Measurements from ENCODE around the gene OXER1.

Gene OXER1

DNA sequence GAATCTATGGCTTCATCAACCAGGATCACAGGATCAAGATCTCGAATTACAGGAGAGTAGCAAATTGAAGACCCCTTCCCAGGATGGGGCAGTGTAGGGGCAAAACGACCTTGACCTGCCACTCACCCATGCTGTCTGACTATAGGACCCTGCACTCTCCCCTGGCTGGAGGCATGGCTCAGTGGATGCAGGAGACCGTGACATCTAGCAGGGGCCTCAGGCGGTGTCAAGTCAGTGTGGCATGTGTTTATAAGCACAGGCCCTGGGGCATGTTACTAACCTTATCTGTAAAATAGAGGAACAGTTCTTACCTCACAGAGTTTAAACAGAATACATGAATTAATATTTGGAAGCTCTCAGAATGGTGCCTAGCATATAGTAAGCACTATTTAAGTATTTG is 24.9 kb upstream of the OXER1 start:
- H3K9me3 Mint-ChIP-seq: no peaks in the 10 kb centered on the region
- no peak overlapping the region for H3K27ac Mint-ChIP-seq
- no peak for ATAC-seq (ENCODE audit: low read depth)
- H3K36me3 Mint-ChIP-seq: no peaks in the 10 kb centered on the region
- no peak overlapping the region for H3K4me3 Mint-ChIP-seq
- H3K27me3 Mint-ChIP-seq: no peaks in the 10 kb centered on the region
- H3K4me1 Mint-ChIP-seq: peaks cover 20% of the 10 kb centered on the region
- DNase-seq (ENCODE audit: low spot score in 2 of 2): no peak

DNA sequence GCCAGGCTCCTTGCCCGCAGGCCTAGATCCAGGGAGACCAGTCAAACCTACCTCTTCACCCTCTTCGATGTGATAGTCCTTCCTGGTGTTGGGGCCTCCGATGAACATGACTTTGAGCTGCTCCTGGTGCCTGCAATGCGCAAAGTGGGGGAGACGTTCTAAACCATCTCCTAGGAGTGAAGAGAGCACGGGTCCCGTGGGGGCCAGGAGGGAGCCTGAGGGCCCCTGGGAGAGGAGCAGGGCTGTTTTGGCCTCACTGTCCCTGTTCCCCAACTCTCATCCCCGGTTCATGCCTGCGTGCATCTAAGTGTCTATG is 24.5 kb upstream of the OXER1 start:
- H3K27ac Mint-ChIP-seq: no peak overlapping the region
- ATAC-seq (ENCODE audit: low read depth) (no peak), DNase-seq (ENCODE audit: low spot score in 2 of 2) (no peak)
- H3K4me3 Mint-ChIP-seq: no peak overlapping the region
- no peaks in the 10 kb centered on the region for H3K36me3 Mint-ChIP-seq
- H3K4me1 Mint-ChIP-seq: peaks cover 15% of the 10 kb centered on the region
- no peaks in the 10 kb centered on the region for H3K27me3 Mint-ChIP-seq
- H3K9me3 Mint-ChIP-seq: no peaks in the 10 kb centered on the region

DNA sequence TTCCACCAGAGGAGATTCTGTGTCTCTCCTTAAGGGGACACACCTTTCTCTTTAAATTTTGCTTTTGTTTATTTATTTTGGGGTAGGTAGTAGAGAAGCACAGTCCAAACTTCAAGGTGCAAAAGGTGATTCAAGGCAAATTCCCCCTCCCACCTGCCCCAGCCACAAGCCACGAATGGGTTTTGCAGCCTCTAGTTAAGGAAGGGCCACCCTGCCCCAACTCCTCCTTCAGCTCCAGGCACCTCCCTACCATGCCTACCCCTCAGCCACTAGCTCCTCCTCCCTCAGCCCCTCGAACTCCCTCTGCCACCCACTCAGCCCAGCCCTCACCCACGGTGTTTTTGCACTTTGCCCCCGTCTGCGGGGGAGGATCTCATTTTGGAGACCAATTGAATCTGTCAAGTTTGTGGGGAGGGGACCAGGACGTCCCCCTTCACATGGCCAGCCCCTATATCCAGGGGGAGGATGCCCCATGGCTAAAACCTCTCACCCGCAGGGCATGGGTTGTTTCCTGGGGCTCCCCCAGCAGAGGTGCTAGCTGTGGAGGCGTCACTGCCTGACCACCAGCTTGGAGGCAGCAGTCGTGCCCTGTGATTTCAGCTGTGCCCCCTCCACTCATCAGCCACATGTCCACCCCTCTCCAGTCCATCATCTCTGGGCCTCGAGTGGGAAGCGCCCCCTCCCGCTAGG is 24.0 kb upstream of the OXER1 start:
- no peak for ATAC-seq (ENCODE audit: low read depth)

DNA sequence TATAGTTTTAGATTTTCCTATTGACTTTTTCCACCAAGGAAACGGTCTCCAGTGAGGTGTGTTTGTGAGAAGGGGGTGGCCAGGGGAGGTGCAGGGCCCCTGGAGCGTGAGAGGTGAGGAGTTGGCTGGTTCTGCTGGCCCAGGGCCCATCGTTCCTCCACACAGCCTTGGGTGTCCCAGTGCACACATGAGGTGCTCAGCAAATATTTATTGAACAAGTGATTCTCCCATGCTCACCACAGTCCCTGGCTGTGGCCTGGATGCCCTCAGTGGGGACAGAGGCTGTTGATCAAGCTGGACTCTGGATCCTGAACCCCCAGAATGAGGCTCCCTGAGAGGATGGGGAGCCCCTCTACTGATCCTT is 23.5 kb upstream of the OXER1 start:
- H3K27me3 Mint-ChIP-seq: no peaks in the 10 kb centered on the region
- DNase-seq (ENCODE audit: low spot score in 2 of 2) (no peak), ATAC-seq (ENCODE audit: low read depth) (no peak)
- H3K4me3 Mint-ChIP-seq: no peak overlapping the region
- H3K36me3 Mint-ChIP-seq: peaks cover 3% of the 10 kb centered on the region
- H3K9me3 Mint-ChIP-seq: no peaks in the 10 kb centered on the region
- no peak overlapping the region for H3K27ac Mint-ChIP-seq
- peaks cover 12% of the 10 kb centered on the region for H3K4me1 Mint-ChIP-seq

More for the DNA sequence above, 24.0 kb upstream of the OXER1 start:
- Mint-ChIP-seq H3K4me1 (peaks cover 12% of the 10 kb centered on the region), H3K27me3 (no peaks in the 10 kb centered on the region), H3K9me3 (no peaks in the 10 kb centered on the region), H3K36me3 (peaks cover 3% of the 10 kb centered on the region), H3K27ac (no peak overlapping the region), H3K4me3 (no peak overlapping the region)
- no peak for DNase-seq (ENCODE audit: low spot score in 2 of 2)

DNA sequence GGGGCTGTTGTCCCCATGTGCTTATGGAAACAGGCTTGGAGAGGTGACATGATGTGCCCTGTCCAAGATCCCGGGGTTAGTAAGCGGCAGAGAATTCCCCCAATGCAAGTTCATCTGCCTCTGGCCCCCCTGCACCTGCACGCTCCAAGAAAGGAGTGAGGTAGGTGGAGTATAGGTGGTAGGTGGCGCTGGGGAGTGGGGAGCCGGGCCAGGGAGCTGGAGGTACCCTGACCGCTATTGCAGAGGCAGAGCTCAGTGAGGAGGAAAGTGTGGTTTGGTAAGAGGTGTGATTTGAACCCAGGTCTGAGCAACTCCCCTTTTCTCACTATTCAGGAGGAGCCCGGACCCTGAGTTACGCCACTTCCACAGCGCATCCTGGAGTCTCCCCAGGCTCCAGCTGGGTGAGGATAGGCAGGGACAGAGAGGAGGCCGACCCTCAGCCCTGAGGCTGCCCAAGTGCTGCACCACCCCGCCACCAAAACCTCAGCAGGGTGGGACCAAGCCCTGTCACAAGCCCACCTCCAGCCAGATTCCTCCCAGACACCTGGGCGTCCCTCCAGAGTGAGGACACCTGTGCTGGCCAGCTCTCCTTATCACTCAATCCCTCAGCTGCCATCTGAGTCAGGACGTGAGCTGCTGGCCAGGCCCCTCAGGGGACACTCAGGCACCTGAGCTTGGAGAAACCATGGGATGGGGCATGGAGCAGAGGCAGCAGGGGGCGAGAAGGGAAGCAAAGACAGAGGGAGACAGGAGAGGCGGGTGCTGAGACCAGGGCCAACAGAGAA is 22.8 kb upstream of the OXER1 start:
- DNase-seq (ENCODE audit: low spot score in 2 of 2) (no peak), ATAC-seq (ENCODE audit: low read depth) (no peak)
- H3K36me3 Mint-ChIP-seq: peaks cover 5% of the 10 kb centered on the region
- no peaks in the 10 kb centered on the region for H3K9me3 Mint-ChIP-seq
- H3K27me3 Mint-ChIP-seq: no peaks in the 10 kb centered on the region
- H3K4me1 Mint-ChIP-seq: peaks cover 10% of the 10 kb centered on the region
- no peak overlapping the region for H3K4me3 Mint-ChIP-seq
- no peak overlapping the region for H3K27ac Mint-ChIP-seq

DNA sequence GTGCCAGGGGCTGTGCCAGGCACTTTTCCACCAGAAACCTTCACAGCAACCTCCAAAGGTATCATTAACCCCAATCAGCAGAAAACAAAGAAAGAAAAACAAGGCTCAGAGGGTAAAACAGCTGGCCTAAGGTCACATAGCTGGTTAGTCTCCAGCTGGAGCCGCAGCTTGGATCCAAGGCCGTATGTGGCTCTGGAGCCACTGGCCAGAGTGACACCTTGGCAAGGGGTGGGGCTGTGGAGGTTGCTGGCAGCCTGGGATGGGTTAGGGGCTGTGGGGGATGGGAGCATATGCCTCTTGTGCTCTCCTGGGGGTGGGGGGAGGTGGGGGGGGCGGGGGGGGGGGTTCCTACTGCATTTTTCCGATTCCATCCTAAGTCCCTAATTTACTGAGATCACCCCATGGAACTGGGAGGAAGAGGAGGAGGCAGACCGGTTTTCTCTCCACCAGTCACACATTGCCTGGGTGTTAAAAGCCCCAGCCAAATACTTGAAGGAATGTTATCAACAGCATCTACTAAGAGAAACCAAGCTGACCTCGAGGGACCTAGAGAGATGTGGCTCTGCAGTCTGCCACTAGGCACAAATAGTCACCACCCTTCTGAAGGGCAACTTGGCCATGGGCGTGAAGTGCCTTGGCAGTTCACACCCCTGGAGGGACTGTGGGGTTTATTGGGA is 20.4 kb upstream of the OXER1 start:
- Mint-ChIP-seq H3K36me3 (peaks cover 5% of the 10 kb centered on the region), H3K4me1 (peaks cover 2% of the 10 kb centered on the region), H3K9me3 (no peaks in the 10 kb centered on the region), H3K27me3 (no peaks in the 10 kb centered on the region), H3K27ac (no peak overlapping the region), H3K4me3 (no peak overlapping the region)
- DNase-seq (ENCODE audit: low spot score in 2 of 2): no peak
- ATAC-seq (ENCODE audit: low read depth): no peak

DNA sequence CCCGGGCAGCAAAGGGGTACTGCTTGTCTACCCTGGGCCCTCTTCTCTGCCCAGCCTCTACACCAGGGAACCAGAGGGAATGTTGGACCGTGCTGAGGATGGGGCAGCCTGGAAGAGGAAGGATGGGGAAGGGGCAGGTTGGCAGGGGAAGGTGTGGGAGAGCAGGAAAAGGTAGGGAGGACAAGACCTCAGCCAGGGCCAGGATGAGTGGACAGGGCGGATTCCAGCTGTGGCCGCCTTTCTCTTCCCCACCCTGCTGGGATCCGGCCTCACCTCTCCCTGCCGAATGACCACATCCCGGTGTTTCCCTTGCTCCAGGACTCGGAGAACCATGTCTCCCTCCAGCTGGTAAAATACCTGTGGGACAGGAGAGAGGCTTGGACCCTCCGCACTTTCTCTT is 19.6 kb upstream of the OXER1 start:
- Mint-ChIP-seq H3K36me3 (peaks cover 5% of the 10 kb centered on the region), H3K27ac (no peak overlapping the region), H3K4me3 (no peak overlapping the region), H3K4me1 (peaks cover 2% of the 10 kb centered on the region), H3K27me3 (no peaks in the 10 kb centered on the region), H3K9me3 (no peaks in the 10 kb centered on the region)
- DNase-seq (ENCODE audit: low spot score in 2 of 2) (no peak), ATAC-seq (ENCODE audit: low read depth) (no peak)

DNA sequence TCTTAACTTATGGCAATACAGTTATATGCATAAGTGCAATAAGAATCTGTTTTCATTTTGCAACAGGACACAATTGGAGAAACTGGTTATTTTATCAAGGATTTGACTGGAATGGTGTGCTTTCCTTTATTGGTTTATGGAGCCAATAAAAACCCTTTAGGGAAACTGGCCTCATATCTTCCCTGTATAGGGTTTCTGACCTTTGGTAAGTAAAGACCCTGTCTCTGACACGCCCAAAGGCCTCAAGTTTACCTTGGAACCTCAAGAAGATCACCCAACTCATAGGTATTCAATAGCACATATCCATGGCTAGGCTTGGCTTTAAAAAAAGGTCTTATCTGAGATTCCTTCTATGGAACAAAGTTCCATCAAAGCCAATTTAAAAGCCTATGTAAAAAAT is 17.2 kb upstream of the OXER1 start:
- H3K27ac Mint-ChIP-seq: no peak overlapping the region
- DNase-seq (ENCODE audit: low spot score in 2 of 2) (no peak), ATAC-seq (ENCODE audit: low read depth) (no peak)
- no peaks in the 10 kb centered on the region for H3K4me1 Mint-ChIP-seq
- H3K4me3 Mint-ChIP-seq: no peak overlapping the region
- H3K36me3 Mint-ChIP-seq: peaks cover 7% of the 10 kb centered on the region
- H3K27me3 Mint-ChIP-seq: no peaks in the 10 kb centered on the region
- peaks cover 2% of the 10 kb centered on the region for H3K9me3 Mint-ChIP-seq

DNA sequence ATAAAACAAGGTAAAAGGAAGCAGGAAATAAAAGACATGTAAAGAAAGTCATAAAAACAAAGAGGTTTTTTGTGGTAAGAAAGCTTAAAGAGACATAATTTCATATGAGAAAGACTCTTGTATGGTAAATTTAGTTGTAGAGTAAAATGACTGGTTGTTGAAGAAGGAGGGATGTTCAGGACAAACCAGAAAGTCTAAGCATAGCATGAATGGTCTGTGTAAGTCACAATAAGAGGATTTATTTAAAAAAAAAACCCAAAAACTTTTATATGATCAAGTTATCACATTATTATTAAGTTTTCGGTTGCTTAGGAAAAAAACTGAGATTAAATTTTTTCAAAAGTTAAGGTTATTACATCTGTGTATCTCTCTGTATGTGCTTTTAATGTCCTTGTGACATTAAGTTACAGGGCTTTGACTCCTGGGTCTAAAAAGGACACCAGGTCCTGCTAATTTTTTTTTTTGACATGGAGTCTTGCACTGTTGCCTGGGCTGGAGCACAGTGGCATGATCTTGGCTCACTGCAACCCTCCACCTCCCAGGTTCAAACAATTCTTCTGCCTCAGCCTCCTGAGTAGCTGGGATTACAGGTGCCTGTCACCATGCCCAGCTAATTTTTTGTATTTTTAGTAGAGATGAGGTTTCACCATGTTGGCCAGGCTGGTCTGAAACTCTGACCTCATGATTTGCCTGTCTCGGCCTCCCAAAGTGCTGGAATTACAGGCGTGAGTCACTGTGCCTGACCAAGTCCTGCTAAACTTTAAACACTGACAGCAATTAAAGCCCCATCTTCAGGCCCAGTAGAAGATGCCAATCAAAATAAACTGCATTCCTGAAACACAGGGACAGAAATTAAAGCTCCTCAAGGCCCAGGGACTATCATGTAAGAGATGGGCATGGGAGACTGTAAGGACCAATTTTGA is 14.2 kb upstream of the OXER1 start:
- ATAC-seq (ENCODE audit: low read depth): no peak
- Mint-ChIP-seq H3K4me3 (no peak overlapping the region), H3K4me1 (peaks cover 4% of the 10 kb centered on the region), H3K9me3 (peaks cover 2% of the 10 kb centered on the region), H3K27me3 (no peaks in the 10 kb centered on the region), H3K27ac (no peak overlapping the region), H3K36me3 (peaks cover 6% of the 10 kb centered on the region)
- no peak for DNase-seq (ENCODE audit: low spot score in 2 of 2)

DNA sequence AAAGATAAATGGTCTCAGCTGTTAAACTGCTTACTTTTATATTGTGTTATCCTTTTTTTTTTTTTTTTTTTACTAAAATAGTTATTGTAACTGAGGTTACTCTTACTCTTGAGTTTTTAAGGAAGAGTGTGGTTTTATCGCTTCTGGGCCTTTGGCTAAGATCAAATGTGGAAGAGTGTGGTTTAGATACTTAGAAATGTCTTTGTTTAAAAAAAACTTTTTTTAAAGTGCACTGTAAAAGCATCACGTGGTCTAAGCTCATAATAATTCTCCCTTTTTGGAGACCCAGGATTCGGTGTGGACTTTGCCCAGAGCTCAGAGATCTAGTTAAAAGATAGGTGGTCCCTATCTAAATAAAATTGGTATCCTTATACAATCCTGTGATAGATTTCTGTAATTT is 11.9 kb upstream of the OXER1 start:
- DNase-seq (ENCODE audit: low spot score in 2 of 2) (no peak), ATAC-seq (ENCODE audit: low read depth) (no peak)
- H3K4me3 Mint-ChIP-seq: peak overlapping the region; percentile 29
- peaks cover 5% of the 10 kb centered on the region for H3K4me1 Mint-ChIP-seq
- peaks cover 2% of the 10 kb centered on the region for H3K9me3 Mint-ChIP-seq
- H3K27ac Mint-ChIP-seq: no peak overlapping the region
- peaks cover 2% of the 10 kb centered on the region for H3K36me3 Mint-ChIP-seq
- H3K27me3 Mint-ChIP-seq: no peaks in the 10 kb centered on the region

DNA sequence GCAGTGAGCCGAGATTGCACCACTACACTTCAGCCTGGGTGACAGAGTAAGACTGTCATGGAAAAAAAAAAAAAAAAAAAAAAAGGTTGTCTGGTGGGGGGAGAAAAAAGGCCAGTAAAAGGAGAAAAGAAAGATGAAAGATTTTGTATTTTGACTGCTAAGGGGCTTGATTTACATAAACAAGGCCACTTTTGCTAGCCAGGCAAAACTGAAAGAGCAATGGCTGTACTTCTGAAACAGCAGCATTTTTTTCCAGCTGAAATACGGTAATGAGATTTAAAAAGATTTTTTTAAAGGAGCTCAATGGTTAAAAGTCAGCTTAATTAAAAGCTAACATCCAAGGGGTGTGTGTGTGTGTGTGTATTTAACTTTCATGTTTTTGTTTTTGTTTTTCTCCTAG is 11.3 kb upstream of the OXER1 start:
- Mint-ChIP-seq H3K27me3 (no peaks in the 10 kb centered on the region), H3K4me3 (peak overlapping the region; percentile 29), H3K36me3 (peaks cover 2% of the 10 kb centered on the region), H3K27ac (peak overlapping the region; percentile 81), H3K4me1 (peaks cover 8% of the 10 kb centered on the region), H3K9me3 (peaks cover 2% of the 10 kb centered on the region)
- peak; percentile 35 for ATAC-seq (ENCODE audit: low read depth)
- DNase-seq (ENCODE audit: low spot score in 2 of 2): no peak

DNA sequence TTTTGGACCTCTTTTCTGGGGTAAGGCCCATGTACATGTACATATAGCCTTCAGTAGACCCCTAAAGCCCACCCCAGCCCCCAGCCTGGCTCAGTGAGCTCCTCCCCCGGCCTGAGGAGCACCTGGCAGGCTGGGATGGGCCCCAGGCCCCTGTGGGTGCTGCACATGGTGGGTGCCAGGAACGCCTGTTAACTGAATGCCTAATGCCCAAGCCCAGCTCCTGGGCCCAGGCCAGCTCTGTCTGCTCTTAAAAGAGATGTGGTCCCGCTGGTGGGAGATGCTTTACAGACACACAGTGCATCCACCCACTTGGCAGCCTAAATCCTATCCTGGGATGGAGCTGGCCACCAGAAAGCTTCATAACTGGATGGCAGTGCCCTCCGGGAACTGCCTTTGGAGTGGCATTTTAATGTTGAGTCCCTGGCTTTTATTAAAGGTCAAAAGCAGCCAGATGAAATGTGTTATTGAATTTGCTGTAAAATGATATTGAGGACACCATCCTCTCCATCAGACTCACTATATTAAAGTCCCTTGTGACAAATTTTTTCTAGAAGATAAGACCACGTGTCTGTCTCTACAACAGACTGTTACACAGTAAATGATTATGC is 7.7 kb upstream of the OXER1 start:
- no peak for DNase-seq (ENCODE audit: low spot score in 2 of 2)
- H3K4me3 Mint-ChIP-seq: no peak overlapping the region
- peaks cover 8% of the 10 kb centered on the region for H3K4me1 Mint-ChIP-seq
- no peaks in the 10 kb centered on the region for H3K27me3 Mint-ChIP-seq
- no peak overlapping the region for H3K27ac Mint-ChIP-seq
- H3K36me3 Mint-ChIP-seq: no peaks in the 10 kb centered on the region
- no peak for ATAC-seq (ENCODE audit: low read depth)
- H3K9me3 Mint-ChIP-seq: no peaks in the 10 kb centered on the region

DNA sequence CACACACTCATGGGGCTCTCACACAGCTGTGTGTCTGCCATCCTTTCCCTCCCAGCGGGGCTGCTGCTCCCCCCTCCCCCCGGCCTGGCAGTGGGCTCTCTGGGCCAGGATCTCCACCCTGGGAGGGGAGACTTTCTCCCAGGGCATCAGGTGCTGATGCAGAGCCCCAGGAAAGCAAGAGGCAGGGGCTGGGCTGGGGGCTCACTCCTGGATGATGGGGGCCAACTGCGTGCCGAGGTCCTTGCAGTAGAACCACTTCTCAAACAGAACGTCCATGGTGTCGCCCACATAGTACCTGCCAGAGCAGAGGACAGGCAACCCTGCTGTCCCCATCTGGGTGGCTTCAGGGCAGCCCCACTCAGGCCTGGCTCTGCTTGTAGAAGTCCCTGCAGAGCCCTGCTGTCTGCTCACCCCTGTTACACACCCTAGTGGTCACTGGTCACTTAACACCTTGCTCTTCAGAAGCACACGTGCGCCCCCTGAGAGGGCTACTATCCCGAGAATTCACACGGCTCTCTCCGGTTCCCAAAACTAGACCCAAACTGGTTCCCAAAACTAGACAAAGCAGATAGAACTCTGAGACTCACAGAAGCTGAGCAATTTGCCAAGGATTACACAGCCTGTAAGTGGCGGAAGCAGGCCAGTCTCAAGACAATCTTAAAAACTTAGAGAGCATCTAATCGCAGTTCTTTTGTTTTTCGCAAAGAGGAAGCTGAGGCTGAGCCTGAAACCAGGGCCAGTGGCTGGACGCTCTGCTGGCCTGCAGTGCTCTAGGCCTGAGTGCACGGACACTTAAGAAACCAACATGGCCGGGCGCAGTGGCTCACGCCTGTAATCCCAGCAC is 6.6 kb upstream of the OXER1 start:
- Mint-ChIP-seq H3K4me3 (peak overlapping the region; percentile 11), H3K9me3 (no peaks in the 10 kb centered on the region), H3K36me3 (no peaks in the 10 kb centered on the region), H3K27me3 (no peaks in the 10 kb centered on the region), H3K27ac (no peak overlapping the region), H3K4me1 (peaks cover 8% of the 10 kb centered on the region)
- ATAC-seq (ENCODE audit: low read depth): peak; percentile 78
- DNase-seq (ENCODE audit: low spot score in 2 of 2): no peak

All from memory B cell (primary cell).